IPS DF 4.7 (cell line): Measurements from ENCODE around the gene TARS1.
A peak's percentile ranks its signal among the peaks of the same experiment; 100 is the strongest.

Experiments
- DNase-seq: peaks from one replicate; pipeline ENCODE4 v3.0.0-alpha.2; 2013; ENCODE audit warnings: low spot score; ENCODE audit errors: extremely low read depth

TARS1 gene

DNA sequence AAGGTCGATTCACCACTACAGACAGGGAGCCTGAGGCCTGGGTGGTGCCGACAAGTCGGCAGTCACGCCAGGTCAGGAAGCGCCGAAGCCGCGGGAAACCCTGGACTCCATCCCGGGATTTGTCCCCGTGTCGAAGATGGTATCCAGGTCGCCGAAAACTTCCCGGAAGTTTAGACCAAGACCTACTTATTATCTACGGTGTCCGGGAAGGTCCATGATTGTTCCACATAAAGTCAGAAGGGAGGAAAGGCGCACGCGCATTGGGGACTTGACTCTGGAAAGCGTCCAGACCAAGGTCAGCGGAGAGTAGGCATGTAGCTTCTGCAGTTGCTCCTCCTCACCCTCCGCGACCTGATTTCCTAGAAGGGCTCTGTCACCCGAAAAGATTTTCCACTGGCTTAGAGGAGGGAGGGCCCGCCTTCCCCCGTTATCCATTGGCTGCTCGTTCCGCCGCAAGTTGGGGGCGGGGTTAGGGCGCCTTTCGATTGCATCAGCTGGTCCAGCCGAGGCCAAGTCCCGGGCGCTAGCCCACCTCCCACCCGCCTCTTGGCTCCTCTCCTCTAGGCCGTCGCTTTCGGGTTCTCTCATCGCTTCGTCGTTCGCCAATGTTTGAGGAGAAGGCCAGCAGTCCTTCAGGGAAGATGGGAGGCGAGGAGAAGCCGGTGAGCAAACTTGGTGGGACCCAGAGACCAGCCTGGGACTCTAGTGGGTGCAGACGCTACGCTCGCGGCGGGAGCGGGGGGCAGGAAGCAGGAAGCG lies at the start of gene TARS1:
TARS1 (plus strand) TSS at position 484 of the 759 bp plus-strand sequence; CDS start at position 606, 122 bp downstream.
- DNase-seq, result peak; percentile 99

DNA sequence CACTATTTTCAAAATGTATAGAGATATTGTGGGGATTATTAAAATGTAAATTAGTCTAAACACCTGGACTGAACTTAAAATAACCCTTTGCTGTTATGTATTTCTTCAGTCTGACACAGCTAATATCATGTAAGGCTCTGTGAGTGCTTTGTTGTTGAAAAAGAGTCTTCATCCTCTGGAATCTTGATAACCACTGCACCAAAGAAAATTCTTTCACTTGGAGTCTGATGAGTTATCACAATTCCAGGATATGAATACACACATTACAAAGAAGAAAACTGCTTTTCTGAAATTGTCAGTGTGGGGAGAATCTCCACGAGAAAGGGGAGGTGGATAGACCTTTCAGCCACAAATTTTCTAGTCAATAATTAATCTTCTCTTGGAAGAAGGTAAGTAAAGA lies 42.3 kb upstream of the TARS1 start:
- no peak for DNase-seq

DNA sequence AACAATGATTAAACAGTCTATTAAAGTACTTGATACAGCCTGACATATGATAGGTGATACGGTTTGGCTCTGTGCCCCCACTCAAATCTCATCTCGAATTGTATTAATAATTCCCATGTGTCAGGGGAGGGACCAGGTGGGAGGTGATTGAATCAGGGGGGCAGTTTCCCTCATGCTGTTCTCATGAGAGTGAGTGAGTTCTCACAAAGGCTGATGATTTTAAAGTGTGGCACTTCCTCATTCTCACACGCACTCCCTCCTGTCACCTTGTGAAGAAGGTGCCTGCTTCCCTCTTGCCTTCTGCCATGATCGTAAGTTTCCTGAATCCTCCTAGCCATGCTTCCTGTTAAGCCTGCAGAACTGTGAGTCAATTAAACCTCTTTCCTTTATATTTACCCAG lies 40.1 kb upstream of the TARS1 start:
- DNase-seq, result no peak

DNA sequence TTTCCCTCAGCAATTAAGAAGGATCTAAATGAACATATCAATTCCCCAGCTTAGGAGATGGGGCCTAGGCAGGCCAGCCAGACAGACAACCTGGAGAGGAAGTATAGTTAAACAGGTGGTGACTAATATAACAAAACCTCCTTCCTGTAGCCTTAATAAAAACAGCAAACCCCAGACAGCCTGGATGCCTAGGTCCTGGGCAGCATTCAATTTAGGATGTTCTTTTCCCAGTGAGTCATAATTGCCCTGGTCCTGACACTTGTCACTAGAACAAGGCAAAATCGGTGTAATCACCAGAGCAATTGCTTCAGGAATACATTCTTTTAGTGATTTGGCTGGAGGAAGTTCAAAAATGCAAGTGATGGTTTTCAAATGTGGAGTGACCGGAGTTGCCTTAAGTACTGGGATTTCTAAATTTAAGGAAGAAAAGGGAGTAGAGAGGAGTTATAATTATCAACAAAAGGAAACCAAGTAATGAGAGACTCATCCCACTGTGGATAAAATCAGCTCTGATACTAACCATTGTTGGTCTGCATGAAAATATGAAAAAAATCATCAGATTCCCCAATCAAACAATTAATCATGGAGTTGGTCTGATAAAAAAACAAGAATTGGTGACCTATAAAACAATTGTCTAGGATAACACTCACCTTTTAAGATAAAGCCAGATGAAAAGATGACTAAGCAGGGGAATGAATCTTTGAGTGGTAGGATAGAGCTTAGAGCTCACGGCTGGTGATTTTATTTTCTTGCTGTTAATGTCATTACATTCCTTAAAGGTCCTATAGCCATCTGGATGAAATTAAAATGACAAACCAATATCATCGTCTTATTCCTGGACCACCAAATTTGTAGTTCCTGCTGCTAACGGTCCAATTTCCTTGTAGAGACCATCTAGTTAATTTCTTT lies 39.0 kb upstream of the TARS1 start:
- no peak for DNase-seq

DNA sequence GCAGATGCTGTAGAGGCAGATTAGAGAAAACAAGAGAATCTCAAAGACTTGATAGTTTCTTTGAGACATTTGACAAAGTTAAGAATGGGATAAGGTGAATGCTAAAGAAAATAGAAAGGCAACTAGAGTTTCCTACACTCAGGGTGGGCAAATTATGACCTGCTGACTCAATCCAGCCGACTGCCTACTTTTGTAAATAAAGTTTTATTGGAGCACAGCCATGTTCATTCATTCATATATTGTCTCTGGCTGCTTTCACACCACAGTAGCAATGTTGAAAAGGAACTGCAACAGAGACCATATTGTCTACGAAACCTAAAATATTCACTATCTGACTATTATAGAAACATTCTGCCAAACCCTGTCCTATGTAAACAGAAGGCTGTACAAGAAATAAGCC lies 37.6 kb upstream of the TARS1 start:
- DNase-seq, result no peak

DNA sequence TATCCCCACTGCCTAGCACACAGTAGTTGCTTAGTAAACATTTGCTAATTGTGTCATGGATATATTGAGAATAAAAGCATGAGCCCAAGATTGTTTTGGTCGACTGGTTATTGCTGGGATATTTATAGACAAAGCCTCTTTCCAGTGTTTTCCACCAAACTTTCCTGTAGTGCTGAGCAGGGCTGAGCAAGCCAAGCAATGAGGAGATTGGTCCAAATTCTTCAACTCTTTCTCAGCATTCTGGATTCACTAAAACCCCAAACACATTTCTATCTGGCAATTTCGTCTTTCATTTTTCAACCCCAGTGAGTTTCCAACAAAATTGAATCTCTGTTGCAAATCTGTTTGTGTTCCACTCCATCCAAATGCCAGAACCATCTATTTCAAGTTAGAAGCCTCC lies 31.9 kb upstream of the TARS1 start:
- no peak for DNase-seq

DNA sequence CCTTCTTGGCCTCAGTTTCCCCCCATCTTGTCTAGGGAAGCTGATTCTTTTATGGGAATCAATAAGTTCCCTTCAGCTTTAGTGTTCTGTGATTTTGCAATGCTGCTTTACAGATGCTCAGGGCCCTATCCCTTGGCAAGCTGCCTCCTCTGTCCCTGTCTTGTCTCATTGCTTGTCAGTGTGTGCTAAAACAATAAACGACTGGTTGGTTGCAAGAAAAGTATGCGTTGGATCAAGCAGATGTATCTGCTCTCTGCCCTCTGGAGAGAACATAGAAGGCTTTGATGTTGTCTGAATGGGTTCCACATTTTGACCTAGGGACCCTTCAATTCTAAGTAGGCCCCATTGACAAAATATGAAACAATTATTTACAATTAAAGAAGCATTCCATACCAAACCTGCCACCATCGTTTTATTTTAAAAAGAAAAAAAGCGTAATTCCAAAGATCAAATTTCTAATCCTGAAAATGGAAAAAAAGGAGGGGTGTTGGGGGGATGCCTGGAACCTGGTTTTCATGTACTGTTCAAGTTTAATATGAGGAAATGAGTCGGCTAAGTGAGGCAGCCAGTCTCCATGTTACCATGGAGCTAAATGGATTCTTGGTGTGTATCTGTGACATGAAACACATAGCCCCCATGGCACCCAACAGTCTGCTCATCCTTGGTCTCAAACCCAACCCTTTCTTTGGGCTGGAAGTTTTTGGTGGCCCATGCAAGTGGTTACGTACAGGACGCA lies 31.2 kb upstream of the TARS1 start:
- DNase-seq, result no peak

DNA sequence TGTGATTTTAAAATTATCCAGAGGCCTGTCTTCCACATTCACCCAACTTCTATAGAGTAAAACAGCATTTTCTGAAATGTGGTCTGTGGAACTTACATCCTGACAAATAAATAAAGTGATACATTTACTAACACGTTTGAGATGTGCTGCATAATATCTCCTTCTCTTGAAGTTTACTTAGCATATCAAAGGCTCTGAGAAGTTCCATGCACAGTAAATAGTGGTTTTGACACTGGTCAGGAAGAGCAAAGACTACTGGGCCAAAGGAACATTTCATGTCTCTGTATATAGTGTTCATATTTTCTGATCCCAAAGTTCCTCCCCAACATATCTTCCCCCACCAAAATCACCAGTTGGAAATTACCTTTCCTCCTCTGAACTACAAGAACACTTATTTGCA lies 30.5 kb upstream of the TARS1 start:
- no peak for DNase-seq

DNA sequence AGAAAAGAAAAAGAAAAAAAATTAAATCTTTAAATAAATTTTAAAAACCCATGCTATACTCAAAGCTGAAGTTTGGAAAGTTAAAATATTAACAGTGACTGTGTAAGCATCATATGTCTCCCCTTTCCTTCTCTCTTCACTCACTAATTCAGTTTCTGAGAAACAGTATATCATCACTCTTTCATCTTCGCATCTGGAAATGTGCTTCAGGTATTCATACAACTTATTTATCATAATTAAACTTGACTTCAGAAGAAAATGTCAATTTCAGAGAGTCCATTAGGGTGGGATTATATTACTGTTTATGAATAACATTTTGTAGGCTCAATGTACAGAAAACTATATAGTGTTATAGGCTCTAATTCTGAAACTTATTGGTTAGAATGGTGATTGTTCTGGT lies 29.3 kb upstream of the TARS1 start:
- no peak for DNase-seq

DNA sequence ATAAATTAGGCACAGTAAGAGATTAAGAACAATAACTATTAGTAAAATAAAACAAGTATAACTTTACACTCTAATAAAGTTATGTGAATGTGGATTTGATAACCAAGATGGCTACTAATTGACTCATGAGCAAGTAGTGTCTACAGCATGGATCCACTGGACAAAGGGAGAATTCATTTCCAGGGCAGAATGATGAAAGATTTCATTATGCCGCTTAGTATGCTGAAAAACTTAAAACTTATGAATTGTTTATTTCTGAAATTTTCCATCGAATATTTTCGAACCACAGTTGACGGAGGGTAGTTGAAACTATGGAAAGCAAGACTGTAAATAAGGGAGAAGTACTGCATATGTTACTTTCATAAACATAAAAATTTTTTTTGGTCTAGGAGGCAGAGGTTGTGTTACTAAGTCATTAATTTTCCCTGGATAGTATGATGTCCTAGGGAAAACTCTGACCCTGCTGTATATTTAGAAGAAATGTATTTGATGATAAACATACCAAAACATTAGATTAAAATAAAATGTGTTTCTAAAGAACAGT lies 24.9 kb upstream of the TARS1 start:
- no peak for DNase-seq

DNA sequence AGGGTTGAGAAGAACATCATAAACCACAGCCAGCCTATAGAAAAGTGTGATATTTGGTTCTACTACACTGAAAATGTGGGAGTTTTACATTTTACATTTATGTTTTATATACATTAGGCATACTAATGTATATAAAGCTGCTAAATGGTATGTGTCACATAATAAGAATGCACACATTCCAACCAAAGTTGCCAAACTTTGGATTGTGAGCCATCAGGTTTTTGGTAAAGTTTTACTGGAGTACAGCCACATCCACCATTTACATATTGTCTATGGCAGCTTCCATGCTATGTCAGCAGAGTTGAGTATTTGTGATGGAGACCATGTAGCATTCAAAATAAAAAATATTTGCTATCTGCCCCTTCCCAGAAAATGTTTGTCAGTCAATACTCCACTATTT lies 23.1 kb upstream of the TARS1 start:
- no peak for DNase-seq

DNA sequence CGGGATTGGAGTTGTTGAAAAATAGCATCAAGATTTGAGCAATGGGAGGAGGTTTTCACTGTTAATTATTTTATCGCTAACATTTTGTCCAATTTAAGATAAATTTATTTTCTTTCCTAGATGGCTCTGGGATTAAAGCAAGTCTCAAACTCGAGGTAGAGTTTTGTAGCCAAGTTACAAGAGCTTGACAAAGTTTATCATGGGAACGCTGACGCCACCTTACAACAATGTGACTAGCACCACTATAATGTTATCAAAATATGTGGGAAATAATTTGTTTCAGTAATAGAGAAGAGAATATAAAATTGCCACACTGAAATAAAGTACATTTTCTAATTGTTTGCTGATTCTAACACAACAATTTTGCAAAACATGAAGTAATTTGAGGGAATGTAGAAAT lies 19.8 kb upstream of the TARS1 start:
- no peak for DNase-seq

DNA sequence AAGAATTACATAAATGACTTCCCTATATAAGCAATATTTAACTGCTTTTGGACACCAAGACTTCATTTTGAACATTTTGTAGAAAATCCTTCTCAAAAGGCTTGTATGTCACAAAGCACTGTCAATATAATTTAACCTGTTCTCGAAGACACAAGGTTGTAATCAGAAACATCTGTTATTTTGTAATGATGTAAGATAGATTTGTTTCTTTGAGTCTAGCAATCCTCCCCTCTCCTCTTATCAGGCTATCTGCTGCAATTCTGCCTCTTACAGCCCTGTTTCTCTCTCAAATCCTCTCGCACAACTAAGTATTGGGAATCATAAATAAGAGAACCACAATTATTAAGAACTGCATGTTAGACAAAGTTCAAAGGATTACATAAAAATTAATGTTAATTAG lies 18.6 kb upstream of the TARS1 start:
- no peak for DNase-seq

DNA sequence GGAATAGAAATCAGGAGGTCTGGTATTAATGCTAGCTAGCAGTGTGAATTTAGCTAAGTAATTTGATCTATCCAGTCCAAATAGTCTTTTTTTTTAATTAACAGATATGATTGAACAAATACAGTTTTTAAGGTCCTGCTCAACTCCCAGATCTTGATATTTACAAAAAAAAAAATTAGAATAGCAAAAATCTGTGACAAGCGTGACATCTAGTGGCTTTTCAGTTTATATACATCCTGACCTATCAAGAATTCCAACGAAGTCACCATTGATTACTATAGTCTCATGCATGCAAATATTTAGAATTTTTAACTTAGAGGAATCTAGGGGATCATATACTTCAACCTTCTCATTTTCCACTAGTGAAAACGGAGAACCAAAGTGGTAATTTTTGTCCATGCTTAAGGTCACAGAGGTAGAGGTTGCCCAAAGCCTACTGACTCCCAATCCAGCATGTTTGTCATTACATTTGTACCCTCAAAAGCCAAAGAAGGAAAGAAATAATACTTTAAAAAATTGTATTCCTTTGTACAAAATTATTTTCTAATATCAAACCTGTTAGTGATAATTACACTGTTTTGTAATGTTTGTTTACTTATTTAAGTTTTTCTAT lies 17.6 kb upstream of the TARS1 start:
- DNase-seq, result no peak

DNA sequence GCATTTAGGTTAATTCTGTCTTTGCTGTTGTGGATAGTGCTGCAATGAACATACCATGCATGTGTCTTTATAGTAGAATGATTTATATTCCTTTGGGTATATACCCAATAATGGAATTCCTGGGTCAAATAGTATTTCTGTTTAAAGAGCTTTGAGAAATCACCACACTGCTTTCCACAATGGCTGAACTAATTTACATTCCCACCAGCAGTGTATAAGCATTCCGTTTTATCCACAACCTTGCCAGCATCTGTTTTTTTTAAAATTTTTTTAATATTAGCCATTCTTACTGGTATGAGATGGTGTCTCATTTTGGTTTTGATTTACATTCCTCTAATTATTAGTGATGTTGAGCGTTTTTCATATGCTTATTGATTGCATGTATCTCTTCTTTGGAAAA lies 15.5 kb upstream of the TARS1 start:
- DNase-seq, result no peak

DNA sequence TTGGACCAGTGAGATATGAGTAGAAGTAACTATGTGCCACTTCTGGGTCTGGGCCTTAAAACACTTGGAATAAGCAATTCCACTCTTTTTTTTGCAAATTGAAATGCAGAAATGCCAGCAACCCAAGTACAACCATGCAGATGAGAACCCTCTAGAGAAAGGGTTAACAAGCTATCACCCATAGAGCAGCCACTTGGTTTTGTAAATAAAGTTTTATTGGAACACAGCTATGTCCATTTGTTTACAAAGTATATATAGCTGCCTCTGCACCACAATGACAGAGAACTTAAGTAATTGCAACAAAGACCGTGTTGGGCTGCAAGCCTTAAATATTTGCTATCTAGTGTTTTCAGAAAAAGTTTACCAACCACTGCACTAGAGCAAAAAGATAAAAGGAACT lies 9.8 kb upstream of the TARS1 start:
- DNase-seq, result no peak

DNA sequence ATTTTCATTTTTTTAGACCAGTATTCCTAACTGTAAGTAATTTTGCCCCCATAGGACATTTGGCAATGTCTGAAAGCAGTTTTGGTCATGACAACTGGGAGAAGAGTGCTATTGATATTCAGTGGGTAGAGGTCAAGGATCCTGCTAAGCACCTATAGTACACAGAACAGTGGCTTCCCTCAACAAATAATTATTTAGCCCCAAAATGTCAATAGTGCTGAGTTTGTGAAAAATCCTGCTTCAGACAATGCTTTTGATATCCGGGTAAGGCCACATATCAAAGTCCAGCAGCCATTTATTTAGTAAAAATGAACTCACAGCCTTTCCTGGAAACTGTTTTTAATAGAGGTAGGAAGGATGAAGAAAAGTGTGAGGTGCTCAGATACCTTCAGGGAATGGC lies 8.1 kb upstream of the TARS1 start:
- DNase-seq, result no peak

DNA sequence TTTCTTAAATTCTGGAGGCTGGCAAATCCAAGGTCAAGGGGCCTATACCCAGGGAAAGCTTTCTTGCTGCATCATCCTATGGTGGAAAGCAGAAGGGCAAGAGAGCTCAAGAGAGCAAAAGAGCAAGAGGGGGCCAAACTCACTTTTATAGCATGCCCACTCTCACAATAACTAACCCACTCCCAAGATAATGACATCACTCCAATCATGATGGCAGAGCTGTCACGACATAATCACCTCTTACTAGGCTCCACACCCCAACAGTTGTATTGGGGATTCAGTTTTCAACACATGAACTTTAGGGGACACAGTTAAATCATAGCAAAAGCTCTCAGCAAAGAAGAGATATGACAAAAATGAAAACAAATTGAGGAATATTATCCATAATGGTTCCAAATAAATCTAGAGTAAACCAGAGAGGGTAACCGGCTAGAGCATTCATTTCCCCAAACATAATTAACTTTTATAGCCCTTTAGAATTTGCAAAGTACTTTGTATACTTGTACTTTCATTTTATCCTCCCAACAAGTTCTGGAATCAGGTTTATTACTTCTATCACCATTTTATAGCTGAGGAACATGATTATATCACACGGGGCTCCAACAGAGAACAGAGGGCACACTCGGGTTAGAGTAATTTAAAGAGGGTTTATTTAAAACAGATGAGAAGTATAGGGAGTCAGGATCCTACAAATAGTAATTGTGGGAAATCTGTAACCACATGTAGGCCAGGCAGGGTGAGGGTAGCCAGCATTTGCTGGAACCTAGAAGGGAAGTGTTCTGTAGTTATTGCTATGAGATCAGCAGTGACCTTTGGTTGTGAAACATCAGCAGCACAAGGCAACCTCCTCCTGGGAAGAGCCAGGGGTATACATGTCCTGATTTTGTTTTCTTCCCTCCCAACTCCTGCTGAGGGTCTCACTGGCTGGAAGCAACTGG lies 7.2 kb upstream of the TARS1 start:
- DNase-seq, result no peak

DNA sequence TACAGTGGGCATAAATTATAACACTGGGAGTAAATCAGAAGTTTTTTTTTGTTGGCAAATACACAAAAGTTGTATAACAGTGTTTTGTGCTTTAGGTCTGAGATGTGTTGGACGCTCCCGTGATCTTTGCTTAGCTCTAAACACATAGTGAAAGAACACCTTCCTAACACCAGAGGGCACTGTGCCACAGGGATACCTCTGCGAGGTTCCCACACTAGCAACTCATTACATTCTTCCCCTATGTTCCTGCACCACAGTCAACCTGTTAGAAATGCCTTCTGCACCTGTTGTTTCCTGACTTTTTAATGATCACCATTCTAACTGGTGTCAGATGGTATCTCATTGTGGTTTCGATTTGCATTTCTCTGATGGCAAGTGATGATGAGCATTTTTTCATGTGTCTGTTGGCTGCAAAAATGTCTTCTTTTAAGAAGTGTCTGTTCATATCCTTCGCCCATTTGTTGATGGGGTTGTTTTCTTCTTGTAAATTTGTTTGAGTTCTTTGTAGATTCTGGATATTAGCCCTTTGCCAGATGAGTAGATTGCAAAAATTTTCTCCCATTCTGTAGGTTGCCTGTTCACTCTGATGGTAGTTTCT lies 4.8 kb upstream of the TARS1 start:
- peak; percentile 69 for DNase-seq

DNA sequence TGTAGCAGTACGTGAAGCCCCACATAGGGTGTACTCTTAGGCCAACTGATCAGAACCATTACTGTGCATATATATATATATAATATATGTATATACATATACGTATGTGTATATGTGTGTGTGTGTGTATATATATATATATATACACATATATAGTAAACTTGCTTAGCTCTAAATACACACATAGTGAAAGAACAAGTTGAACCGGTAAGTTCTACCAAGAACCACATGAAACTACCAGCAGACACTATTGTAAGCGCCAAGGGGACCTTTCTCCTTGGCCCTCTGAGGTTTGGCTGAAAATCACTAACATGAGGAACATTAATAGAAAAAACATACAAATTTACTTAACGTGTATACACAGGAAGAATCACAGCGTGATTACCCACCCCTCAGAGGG lies 1.8 kb upstream of the TARS1 start:
- DNase-seq, result no peak
